GM21447 (cell line): Measurements from ENCODE around the gene ABCG2.
"Not testable (repeated sequence)": the region's sequence is repeated elsewhere in the genome, so short reads cannot be mapped to it uniquely, and the experiment has no call there.

Source experiments
- ATAC-seq: cut with Tn5 transposase; IDR thresholded peaks from one replicate; pipeline ENCODE4 v1.9.1; 2021; ENCODE audit not compliant: unreplicated experiment

The ABCG2 gene

DNA sequence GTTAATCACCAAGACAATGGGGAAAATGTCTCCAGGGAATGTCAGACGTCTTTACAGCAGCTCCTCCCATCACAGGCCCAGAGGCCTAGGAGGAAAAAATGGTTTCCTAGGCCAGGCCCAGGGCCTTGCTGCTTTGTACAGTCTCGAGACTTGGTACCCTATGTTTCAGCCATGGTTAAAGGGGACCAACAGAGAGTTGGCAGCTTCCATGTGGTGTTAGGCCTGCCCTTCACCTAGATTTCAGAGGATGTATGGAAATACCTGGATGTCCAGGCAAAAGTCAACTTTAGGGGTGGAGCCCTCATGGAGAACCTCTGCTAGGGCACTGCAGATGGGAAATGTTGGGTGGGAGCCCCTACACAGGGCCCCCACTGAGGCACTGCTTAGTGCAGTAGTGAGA lies 38.5 kb downstream of the ABCG2 start:
- ATAC-seq = no peak

DNA sequence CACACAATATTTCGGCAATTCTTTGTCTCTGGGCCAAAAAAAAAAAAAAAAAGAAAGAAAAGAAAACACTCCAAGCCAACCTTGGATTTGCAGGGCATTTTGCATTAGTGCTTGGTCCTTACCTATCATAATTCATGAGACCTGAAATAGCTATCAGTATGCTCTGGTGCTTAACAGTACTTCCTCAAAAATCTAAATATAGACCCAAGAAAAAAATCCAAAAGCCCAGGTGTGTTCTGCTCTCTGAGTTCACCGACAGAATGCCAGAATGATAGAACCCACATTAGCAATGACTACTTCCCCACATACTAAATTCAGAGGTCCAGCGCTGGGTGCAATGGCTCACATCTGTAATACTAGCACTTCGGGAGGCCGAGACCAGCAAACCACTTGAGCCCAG lies 42.9 kb downstream of the ABCG2 start:
- no peak for ATAC-seq

DNA sequence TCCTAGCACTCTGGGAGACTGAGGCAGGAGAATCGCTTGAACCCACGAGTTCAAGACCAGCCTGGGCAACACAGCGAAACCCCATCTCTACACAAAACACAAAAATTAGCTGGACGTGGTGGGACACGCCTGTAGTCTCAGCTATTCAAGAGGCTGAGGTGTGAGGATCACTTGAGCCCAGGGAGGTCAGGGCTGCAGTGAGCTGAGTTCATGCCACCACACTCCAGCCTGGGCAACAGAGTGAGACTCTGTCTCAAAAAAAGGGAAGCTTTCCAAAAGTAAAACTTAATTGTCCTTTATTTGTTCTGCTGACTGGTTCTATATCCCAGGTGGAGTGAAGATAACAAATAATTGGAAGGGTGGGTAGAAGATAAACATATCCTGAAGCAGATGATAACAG lies 45.6 kb downstream of the ABCG2 start:
- ATAC-seq = no peak

DNA sequence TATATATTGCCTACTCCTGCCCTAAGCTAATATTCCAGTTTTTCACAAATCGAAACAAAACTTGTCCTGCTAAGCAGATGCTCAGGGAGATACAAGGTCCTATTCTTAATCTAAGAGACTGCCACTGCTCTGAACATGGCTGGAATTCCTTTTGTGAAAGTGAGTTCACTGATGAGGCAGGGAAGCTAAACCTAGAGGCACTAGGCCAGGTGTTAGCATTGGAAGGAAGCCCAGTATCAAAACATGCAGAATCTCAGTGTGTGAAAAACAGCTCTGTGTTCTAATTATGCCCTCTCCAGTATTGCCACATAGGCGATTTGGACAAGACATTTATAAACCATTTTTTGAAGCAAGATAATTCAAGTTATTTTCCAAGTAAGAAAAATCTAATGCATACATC lies 47.6 kb downstream of the ABCG2 start:
- ATAC-seq = no peak

DNA sequence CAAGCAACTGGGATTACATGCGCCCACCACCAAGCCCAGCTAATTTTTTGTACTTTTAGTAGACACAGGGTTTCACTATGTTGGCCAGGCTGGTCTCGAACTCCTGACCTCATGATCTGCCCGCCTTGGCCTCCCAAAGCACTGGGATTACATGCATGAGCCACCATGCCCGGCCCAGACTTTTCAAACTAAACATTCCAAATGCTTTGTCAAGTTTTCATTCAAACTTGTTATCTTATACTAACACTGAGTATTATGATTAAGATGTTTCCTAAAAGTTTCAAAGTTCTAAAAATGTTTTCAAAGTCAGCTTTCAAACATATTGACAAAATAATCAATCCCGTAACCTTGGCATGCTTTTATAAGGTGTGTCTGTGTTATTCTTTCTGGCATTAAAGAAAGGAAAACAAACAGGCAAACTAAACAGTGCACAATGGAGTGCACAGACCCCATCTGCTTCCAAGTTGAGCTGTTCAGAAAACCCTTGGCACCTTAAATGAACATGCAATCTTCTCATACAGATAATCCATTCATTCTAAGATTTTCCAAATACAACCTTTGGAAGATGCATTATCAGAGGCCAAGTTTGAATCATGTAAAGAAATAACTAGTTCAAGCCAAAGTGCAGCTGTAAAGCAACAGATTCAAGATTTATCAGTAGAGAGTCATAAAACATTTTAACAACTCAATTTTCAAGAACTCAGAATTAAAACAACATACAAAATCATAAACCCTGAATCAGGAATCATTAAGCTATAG lies 49.1 kb downstream of the ABCG2 start:
- ATAC-seq = no peak

DNA sequence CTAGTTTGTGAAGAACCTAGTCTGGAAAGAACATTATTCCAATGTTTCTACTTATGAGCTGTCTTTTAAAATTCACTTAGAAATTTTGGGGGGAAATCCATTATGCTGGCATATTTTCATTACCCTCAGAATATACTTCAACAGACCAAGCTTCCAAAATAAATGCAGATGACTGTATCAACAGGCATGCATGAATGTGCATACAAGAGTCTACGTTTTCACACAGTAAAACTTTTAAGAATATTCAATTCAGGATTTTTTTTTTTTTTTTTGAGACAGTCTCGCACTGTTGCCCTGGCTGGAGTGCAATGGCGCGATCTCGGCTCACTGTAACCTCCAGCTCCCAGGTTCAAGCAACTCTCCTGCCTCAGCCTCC lies 49.7 kb downstream of the ABCG2 start:
- ATAC-seq = no peak

DNA sequence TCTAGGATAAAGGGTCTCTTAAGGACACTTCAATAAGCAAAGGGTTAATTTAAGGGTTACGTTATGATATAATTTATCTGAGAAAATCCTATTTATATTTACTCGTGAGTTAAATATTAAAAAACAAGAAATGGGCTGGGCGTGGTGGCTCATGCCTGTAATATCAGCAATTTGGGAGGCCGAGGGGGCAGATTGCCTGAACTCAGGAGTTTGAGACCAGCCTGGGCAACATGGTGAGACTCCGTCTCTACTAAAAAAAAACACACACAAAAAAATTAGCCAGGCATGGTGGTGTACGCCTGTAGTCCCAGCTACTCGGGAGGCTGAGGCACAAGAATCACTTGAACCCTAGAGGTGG lies 50.4 kb downstream of the ABCG2 start:
- ATAC-seq = not testable (repeated sequence)

DNA sequence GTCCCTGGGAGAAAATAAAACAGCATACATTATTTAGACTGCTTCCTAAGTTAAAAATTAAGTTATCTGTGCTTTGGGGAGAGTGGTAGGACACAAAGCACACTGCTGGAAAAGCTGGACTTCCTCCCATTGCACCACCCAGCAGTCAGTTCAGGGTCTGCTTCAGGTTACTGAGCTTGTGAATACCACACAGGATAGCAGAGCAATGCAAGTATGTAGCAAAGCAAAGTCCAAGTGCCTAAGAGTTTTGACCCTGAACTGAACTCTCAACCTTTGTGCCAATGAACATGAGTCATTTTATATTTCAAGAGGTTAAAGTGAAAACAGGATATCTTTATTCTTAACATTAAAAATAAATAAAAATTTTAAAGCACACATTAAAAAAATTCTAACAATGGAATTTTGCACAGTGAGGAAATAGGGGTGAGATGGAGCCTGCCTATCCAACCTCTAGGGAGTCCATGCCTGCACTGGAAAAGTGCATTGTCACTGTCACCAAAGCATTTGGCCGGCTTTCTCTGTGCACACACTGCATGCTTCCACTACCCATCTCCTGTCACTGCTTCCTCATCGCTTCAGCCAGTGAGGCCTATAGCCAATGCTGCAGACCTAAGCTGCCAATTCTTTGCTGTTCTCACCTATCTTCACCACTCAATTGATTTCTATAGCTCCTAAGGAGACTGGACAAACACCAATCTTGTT lies 50.9 kb downstream of the ABCG2 start:
- no peak for ATAC-seq

DNA sequence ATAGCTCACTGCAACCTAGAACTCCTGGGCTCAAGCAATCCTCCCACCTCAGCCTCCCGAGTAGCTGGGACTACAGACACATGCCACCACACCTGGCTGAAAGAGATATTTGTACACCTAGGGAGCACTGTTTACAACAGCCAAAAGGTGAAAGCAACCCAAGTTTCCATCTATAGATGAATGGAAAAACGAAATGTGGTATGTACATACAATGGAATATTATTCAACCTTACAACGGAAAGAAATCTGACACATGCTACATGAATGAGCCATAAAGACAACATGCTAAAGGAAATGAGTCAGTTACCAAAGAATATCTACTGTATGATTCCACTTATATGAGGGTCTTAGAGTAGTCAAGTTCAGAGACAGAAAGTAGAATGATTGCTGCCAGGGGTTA lies 52.2 kb downstream of the ABCG2 start:
- ATAC-seq = no peak

DNA sequence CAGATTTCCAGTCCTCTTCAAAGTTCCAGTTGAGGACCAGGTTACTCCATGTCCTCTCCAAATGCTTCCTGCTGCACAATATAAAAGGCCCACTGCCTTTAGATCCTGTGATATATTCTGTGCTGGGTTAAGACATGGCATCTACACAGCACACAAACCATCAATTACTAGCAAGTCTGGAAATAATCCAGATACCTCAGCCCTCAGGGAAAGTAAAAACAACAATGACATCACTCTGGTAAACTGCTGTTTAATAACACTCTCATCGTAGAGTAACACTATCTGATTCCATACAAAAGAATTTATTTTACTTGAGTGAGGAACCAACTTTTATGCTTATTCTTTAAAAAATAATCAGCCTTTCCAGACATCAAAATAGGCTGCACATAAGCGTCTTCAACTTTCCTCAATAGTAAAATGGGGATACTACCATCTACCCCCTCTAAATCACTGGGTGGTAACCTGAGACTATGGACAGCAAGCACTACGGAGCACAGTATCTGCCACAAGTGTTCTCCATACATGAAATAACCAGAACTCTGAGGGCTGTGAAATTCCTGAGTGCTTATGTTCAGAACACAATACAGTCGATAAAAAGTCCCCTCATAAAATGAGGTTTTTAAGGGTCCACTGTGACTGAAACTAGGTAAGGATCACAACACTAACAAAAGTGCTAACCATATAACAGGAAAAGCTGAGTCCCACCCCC lies 53.4 kb downstream of the ABCG2 start:
- no peak for ATAC-seq

DNA sequence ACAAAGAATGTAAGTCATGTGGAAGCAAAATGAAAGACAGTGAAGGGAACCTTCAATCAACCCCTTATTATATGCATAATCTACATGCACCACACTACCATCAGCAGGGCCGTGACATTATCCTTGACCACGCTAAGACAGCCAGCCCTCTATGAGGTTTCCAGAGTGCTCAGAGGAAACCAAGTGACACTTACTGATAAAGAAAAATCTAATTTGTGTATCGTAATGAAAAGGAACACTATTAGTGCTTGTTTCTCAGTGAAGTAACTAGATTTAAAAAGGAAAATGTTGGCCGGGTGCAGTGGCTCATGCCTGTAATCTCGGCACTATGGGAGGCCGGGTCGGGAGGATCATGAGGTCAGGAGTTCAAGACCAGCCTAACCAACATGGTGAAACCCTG lies 56.4 kb downstream of the ABCG2 start:
- no peak for ATAC-seq

DNA sequence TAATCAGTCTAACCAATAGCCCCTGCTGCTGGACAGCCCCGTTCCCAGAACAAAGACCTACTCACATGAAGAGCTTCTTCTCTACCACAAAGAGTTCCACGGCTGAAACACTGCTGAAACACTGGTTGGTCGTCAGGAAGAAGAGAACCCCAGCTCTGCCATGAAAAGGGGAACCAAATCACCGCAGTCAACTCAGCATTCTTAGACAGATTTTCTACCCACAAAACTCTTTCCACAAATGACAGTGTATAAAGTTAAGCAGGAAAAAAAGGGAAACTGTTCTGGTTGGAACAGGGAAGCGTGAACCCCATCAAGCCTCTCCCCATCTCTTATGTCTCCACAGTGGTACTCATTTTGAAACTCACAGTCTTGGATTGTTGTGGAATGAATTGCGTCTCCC lies 57.3 kb downstream of the ABCG2 start:
- ATAC-seq = no peak

DNA sequence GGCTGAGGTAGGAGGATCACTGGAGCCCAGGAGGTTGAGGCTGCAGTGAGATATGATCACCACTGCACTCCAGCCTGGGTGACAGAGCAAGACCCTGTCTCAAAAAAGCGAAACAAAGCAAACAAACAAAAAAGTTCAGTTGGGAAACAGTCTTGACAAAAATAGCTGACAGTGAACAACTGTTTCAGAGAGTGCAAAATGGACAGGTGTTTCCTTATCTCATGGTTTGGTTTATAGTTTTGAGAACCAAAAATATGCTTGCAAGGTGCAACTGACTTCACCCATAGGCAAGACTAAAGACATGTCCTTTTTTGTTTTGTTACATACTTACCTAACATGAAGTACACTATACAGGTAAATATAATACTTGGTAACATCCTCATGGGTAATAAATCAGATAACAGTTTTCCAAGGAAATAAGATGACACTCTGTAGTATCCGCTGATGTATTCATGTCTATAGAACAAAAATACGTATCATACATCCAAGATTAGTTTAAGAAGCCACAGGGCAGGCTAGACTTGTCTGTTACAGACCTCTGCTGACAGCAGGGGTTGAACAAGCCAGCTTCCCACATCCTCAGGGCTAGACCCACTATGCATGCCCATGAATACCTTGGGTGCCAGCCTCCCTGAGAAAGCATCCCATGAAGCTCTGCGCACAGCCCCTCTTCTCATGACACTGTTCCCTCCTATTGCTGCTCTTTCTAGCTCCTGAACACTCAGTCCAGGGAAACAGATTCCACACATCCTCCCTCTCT lies 59.3 kb downstream of the ABCG2 start:
- no peak for ATAC-seq

DNA sequence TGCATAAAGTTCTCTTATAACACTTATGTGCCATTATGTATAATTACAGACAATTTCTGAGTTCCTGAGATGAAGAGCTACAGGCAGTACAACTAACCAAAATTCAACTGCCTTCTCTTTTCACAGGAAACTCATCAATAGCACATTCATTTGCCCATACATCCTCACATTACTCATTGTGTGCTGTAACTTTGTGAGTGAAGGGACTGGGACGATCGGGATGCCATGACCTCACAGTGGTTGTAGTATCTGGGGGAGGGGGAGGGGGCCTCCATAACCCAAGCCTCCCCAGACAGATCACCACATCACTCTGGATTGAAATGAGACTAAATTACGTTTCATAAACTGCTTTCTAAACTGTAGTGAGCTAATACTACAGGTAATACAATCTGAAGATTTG lies 60.7 kb downstream of the ABCG2 start:
- ATAC-seq = no peak

DNA sequence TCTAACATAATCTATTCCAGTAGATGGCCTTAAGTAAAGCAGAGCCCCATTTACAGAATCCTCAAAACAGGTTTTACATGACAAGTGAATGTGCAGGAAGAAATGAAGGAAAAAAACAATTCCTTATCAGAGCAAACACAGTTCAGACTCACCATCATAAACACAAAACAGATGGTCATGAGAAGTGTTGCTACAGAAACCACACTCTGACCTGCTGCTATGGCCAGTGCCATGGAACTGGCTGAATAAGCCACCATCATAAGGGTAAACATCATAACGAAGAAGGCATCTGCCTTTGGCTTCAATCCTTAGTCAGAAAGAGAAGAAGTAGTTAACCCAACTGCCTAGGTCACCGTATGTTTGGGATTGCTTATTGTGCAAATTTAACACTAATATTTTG lies 61.1 kb downstream of the ABCG2 start:
- ATAC-seq = no peak

DNA sequence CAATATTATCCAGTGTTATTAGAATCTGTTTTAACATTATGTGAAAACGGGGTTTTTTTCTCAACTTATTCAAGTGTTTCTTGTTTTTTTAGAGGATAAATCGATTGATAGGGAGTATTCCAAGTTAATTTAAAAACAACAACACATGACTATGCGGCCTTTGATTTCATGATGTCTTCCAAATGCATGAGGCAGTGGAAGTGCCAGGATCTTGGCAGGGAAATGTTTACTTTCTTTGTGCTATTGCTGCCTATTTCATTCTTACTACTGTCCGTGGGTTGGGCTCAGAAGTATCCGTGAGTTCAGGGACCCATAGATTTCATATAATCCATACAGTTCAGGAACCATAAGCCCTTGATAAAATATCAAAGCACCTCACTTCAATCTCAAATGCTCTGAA lies 64.6 kb downstream of the ABCG2 start:
- no peak for ATAC-seq

DNA sequence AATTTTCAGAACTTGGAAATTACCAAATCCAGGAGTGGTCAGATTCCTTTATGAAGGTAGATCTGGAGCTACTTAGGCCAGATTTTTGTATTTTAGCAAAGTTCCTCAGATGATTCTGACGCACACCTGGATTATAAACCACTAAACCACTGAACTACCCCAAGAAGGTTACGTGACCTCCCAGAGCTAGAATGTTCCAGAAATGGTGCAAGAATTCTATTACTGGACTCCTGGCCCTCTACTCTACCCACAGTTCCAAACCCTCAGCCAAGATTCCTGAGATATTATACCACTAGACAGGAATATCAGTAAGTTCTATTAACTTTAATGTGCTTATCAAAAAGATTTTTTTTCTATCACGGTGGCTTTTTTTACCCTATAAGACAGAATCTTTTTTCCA lies 67.1 kb downstream of the ABCG2 start:
- ATAC-seq = no peak

DNA sequence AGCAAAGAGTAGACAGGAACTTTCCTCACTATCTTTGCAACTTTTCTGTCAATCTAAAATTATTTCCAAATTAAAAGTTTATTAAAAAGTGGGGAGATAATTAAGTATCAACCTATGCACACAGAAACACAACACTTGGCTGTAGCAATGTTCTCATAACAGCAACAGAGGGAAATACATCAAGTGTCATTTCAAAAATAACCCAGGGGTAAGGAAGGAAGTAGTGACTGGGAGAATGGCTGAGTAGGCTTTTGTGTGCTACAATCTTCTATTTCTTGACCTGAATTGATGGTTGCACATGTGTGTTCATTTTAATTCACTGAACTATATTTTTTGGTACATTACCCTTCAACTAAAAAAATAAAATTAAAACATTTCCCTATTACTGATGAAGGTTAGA lies 67.5 kb downstream of the ABCG2 start:
- no peak for ATAC-seq

DNA sequence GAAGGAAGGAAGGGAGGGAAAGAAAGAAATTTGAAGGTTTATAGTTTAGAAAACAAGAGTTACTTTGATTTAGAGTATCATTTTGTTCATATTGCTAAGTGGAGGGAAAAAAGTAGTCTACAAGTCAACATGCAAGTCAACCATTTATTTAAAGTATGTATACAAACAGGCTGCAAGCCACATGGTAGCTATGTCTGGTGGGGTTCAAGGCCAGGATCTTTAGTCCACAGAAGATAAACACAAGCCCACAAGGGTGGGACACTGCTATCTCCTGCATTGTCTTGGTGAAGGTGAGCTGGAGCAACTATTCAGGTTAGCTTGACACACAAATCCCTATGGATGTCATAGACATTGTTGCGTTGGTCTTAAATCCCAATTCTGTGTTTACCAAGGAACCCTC lies 71.4 kb downstream of the ABCG2 start:
- no peak for ATAC-seq

DNA sequence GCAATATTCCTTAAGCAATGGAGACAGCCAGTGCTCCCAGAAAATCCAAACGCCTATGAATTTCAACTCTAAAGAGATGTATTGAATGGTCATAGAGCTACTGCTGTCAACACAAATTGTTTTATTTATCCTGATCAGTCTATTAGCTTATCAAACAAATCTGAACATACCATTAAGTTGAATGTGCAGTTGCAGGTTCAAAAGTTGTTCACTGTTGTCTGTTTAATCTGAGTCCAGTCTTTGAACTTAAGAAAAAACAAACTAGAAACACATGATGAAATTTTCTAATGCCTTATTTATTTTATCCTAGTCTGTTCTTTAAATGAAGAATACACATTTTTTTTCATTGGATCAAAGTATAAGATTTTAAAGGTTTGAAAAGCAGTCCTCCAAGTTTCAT lies 77.8 kb downstream of the ABCG2 start:
- no peak for ATAC-seq

DNA sequence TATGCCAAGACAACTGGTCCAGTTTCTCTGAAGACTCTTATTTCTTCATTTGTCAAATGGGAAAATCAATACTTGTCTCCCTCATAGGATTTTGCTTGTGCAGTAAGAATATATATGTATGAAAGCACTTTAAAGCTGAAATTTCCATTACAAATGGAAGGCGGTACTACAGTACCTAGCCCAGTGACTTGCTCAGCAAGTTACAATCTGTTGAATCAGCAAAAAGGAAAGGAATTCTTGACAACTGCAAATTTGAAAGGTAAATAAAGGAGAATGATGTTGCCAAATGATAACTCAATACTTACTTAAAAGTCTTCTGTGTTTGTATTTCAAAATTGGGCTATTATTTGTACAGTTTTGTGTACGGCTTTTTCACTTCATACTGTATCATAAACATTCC lies 79.9 kb downstream of the ABCG2 start:
- ATAC-seq = no peak
